Measurements from ENCODE around the gene ARID1B. TPM values are rescaled to one million over a fixed set of nuclear protein-coding genes. Genes with fewer than 3 reads are reported as not detected.

ARID1B gene
- total RNA-seq, 1 donor from 2014 or later: 75.4 TPM

- no peaks in the 10 kb centered on the region for H3K27me3 ChIP-seq (ENCODE audit: insufficient read depth, low read length)
- peak; percentile 67 for DNase-seq (ENCODE audit: low read depth)
- H4K20me1 ChIP-seq (ENCODE audit: insufficient read depth, low read length): peaks cover 95% of the 10 kb centered on the region
- peaks cover 99% of the 10 kb centered on the region for H3K79me2 ChIP-seq (ENCODE audit: insufficient read depth, low read length)
- peaks cover 63% of the 10 kb centered on the region for H3K4me1 Mint-ChIP-seq (ENCODE audit: low read depth, unreplicated experiment)
- no peak for FAIRE-seq
- H3K4me3 Mint-ChIP-seq (ENCODE audit: unreplicated experiment): no peak overlapping the region
- peak overlapping the region; percentile 20 for H3K27ac ChIP-seq (ENCODE audit: low read depth, low read length)
- H3K36me3 Mint-ChIP-seq (ENCODE audit: low read depth, unreplicated experiment): peaks cover 10% of the 10 kb centered on the region
- H3K4me1 ChIP-seq (ENCODE audit: insufficient read depth, low read length): peaks cover 12% of the 10 kb centered on the region
- H3K9ac ChIP-seq (ENCODE audit: low read length): no peak overlapping the region
- H3K36me3 ChIP-seq (ENCODE audit: insufficient read depth, low read length): no peaks in the 10 kb centered on the region
- no peak overlapping the region for H3K4me3 ChIP-seq (ENCODE audit: insufficient read depth, low read depth, low read length)
- H3K27me3 Mint-ChIP-seq (ENCODE audit: low read depth, unreplicated experiment): no peaks in the 10 kb centered on the region
- no peak overlapping the region for H2AFZ ChIP-seq (ENCODE audit: low read depth, low read length)
- no peak for TF ChIP-seq CTCF (IDR thresholded peaks at IDR 0.05; ENCODE audit: insufficient read depth, low read depth, low read length)
- TF ChIP-seq EZH2 (IDR thresholded peaks at IDR 0.05; ENCODE audit: insufficient read depth, low read length): no peak
- no peaks in the 10 kb centered on the region for H3K9me3 ChIP-seq (ENCODE audit: insufficient read depth, low read depth, low read length)
- no peak overlapping the region for H3K27ac Mint-ChIP-seq (ENCODE audit: unreplicated experiment)
- H3K9me3 Mint-ChIP-seq (ENCODE audit: unreplicated experiment): no peaks in the 10 kb centered on the region
- H3K4me2 ChIP-seq (ENCODE audit: low read length): peak overlapping the region; percentile 66
These were observed 89.2 kb downstream of the ARID1B start for GRCh38 chr6:156866220-156867015.

GRCh38 chr6:156867121-156867520 is 89.9 kb downstream of the ARID1B start:
- no peaks in the 10 kb centered on the region for H3K27me3 Mint-ChIP-seq (ENCODE audit: low read depth, unreplicated experiment)
- Histone ChIP-seq H2AFZ (ENCODE audit: low read depth, low read length) (no peak overlapping the region), H3K36me3 (ENCODE audit: insufficient read depth, low read length) (no peaks in the 10 kb centered on the region), H4K20me1 (ENCODE audit: insufficient read depth, low read length) (peaks cover 95% of the 10 kb centered on the region), H3K9me3 (ENCODE audit: insufficient read depth, low read depth, low read length) (no peaks in the 10 kb centered on the region), H3K4me3 (ENCODE audit: insufficient read depth, low read depth, low read length) (no peak overlapping the region), H3K27ac (ENCODE audit: low read depth, low read length) (no peak overlapping the region), H3K4me1 (ENCODE audit: insufficient read depth, low read length) (peaks cover 12% of the 10 kb centered on the region), H3K9ac (ENCODE audit: low read length) (no peak overlapping the region), H3K4me2 (ENCODE audit: low read length) (peak overlapping the region; percentile 66), H3K27me3 (ENCODE audit: insufficient read depth, low read length) (no peaks in the 10 kb centered on the region), H3K79me2 (ENCODE audit: insufficient read depth, low read length) (peaks cover 99% of the 10 kb centered on the region)
- H3K4me1 Mint-ChIP-seq (ENCODE audit: low read depth, unreplicated experiment): peaks cover 64% of the 10 kb centered on the region
- H3K9me3 Mint-ChIP-seq (ENCODE audit: unreplicated experiment): no peaks in the 10 kb centered on the region
- TF ChIP-seq EZH2 (IDR thresholded peaks at IDR 0.05; ENCODE audit: insufficient read depth, low read length) (no peak), CTCF (IDR thresholded peaks at IDR 0.05; ENCODE audit: insufficient read depth, low read depth, low read length) (no peak)
- no peak for FAIRE-seq
- H3K36me3 Mint-ChIP-seq (ENCODE audit: low read depth, unreplicated experiment): peaks cover 6% of the 10 kb centered on the region
- H3K4me3 Mint-ChIP-seq (ENCODE audit: unreplicated experiment): peak overlapping the region; percentile 60
- DNase-seq (ENCODE audit: low read depth): no peak
- H3K27ac Mint-ChIP-seq (ENCODE audit: unreplicated experiment): peak overlapping the region; percentile 35

GRCh38 chr6:156868385-156868784 is 91.2 kb downstream of the ARID1B start:
- TF ChIP-seq CTCF (IDR thresholded peaks at IDR 0.05; ENCODE audit: insufficient read depth, low read depth, low read length): no peak
- TF ChIP-seq EZH2 (IDR thresholded peaks at IDR 0.05; ENCODE audit: insufficient read depth, low read length): no peak
- Histone ChIP-seq H3K9me3 (ENCODE audit: insufficient read depth, low read depth, low read length) (no peaks in the 10 kb centered on the region), H4K20me1 (ENCODE audit: insufficient read depth, low read length) (peaks cover 91% of the 10 kb centered on the region), H3K27me3 (ENCODE audit: insufficient read depth, low read length) (no peaks in the 10 kb centered on the region), H3K79me2 (ENCODE audit: insufficient read depth, low read length) (peaks cover 99% of the 10 kb centered on the region), H3K9ac (ENCODE audit: low read length) (no peak overlapping the region), H3K27ac (ENCODE audit: low read depth, low read length) (no peak overlapping the region), H3K4me2 (ENCODE audit: low read length) (no peak overlapping the region), H2AFZ (ENCODE audit: low read depth, low read length) (no peak overlapping the region), H3K36me3 (ENCODE audit: insufficient read depth, low read length) (no peaks in the 10 kb centered on the region), H3K4me3 (ENCODE audit: insufficient read depth, low read depth, low read length) (no peak overlapping the region), H3K4me1 (ENCODE audit: insufficient read depth, low read length) (peaks cover 12% of the 10 kb centered on the region)
- FAIRE-seq: no peak
- no peak for DNase-seq (ENCODE audit: low read depth)
- Mint-ChIP-seq H3K4me1 (ENCODE audit: low read depth, unreplicated experiment) (peaks cover 66% of the 10 kb centered on the region), H3K9me3 (ENCODE audit: unreplicated experiment) (no peaks in the 10 kb centered on the region), H3K27me3 (ENCODE audit: low read depth, unreplicated experiment) (no peaks in the 10 kb centered on the region), H3K36me3 (ENCODE audit: low read depth, unreplicated experiment) (peaks cover 9% of the 10 kb centered on the region), H3K4me3 (ENCODE audit: unreplicated experiment) (no peak overlapping the region), H3K27ac (ENCODE audit: unreplicated experiment) (no peak overlapping the region)

Measured in astrocyte (in vitro differentiated cells and primary cell).